ENCODE measurements around the gene PLCH2.
"Not testable (repeated sequence)": the region's sequence is repeated elsewhere in the genome, so short reads cannot be mapped to it uniquely, and the experiment has no call there.

PLCH2 gene

GRCh38 chr1:2451741-2452140, 24.3 kb upstream of the PLCH2 start:
- Histone ChIP-seq H3K9ac (ENCODE audit: low read length) (no peak overlapping the region), H3K27me3 (replicated peaks; ENCODE audit: control insufficient read depth, insufficient read depth, low read length) (peaks cover 3% of the 10 kb centered on the region), H3K4me1 (ENCODE audit: control insufficient read depth, insufficient read depth, low read length) (peaks cover 4% of the 10 kb centered on the region), H3K9me3 (ENCODE audit: control insufficient read depth, low read length) (no peaks in the 10 kb centered on the region), H3K36me3 (ENCODE audit: control insufficient read depth, insufficient read depth, low read length, severe bottlenecking) (no peaks in the 10 kb centered on the region), H3K4me3 (ENCODE audit: low read length) (no peak overlapping the region)
- DNase-seq (ENCODE audit: low read depth) = peak; percentile 65

- H3K36me3 ChIP-seq (ENCODE audit: control insufficient read depth, insufficient read depth, low read length, severe bottlenecking) = no peaks in the 10 kb centered on the region
- H3K27me3 ChIP-seq (replicated peaks; ENCODE audit: control insufficient read depth, insufficient read depth, low read length) = no peaks in the 10 kb centered on the region
- H3K4me3 ChIP-seq (ENCODE audit: low read length) = no peak overlapping the region
- no peak overlapping the region for H3K9ac ChIP-seq (ENCODE audit: low read length)
- peaks cover 4% of the 10 kb centered on the region for H3K4me1 ChIP-seq (ENCODE audit: control insufficient read depth, insufficient read depth, low read length)
- no peak for DNase-seq (ENCODE audit: low read depth)
- no peaks in the 10 kb centered on the region for H3K9me3 ChIP-seq (ENCODE audit: control insufficient read depth, low read length)
Measured at GRCh38 chr1:2452201-2452931, 23.7 kb upstream of the PLCH2 start.

DNA sequence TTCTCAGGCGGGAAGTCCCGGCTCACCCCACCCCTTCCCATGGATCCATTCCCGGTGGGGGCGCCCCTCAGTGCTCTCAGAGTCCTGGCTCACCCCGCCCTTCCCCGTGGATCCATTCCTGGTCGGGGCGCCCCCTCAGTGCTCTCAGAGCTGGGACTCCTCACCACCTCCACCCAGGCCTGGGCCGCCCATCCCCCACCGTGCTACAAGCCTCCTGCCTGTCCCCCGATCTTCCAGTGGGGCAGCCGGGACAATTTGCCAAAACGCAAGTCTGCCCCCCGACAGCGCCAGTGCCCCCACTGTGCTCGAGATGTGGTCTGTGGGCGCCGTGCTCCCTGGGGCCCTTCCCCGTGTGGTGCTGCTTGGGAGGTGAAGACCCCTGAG, 23.2 kb upstream of the PLCH2 start:
- H3K9ac ChIP-seq (ENCODE audit: low read length) = no peak overlapping the region
- no peaks in the 10 kb centered on the region for H3K9me3 ChIP-seq (ENCODE audit: control insufficient read depth, low read length)
- H3K36me3 ChIP-seq (ENCODE audit: control insufficient read depth, insufficient read depth, low read length, severe bottlenecking) = no peaks in the 10 kb centered on the region
- no peak for DNase-seq (ENCODE audit: low read depth)
- peaks cover 4% of the 10 kb centered on the region for H3K4me1 ChIP-seq (ENCODE audit: control insufficient read depth, insufficient read depth, low read length)
- H3K4me3 ChIP-seq (ENCODE audit: low read length) = no peak overlapping the region
- no peaks in the 10 kb centered on the region for H3K27me3 ChIP-seq (replicated peaks; ENCODE audit: control insufficient read depth, insufficient read depth, low read length)

- Histone ChIP-seq H3K36me3 (ENCODE audit: control insufficient read depth, insufficient read depth, low read length, severe bottlenecking) (no peaks in the 10 kb centered on the region), H3K4me3 (ENCODE audit: low read length) (no peak overlapping the region), H3K9me3 (ENCODE audit: control insufficient read depth, low read length) (no peaks in the 10 kb centered on the region), H3K9ac (ENCODE audit: low read length) (no peak overlapping the region), H3K27me3 (replicated peaks; ENCODE audit: control insufficient read depth, insufficient read depth, low read length) (no peaks in the 10 kb centered on the region), H3K4me1 (ENCODE audit: control insufficient read depth, insufficient read depth, low read length) (peaks cover 14% of the 10 kb centered on the region)
- DNase-seq (ENCODE audit: low read depth) = no peak
Measured at GRCh38 chr1:2454227-2454626, 21.9 kb upstream of the PLCH2 start.

DNA sequence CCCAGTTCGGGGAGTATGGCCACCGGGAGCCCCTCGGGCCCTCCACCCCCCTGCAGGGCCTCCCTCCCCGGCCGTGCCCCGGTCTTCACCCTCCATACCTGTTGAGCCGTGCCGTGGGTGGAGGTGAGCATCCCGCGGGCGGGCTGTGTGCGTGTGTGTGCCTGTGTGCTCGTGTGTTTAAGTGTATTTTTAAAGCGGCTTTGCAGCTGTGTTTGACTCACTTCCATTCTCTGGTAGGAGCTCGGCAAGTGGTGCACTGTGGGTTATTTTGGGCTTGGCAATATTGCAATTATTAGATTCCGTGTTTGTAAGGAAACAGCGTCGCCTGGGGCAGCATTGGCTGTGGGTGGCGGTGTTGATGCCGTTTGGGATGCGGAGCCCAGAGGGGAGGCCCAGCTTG, 20.3 kb upstream of the PLCH2 start:
- no peaks in the 10 kb centered on the region for H3K9me3 ChIP-seq (ENCODE audit: control insufficient read depth, low read length)
- no peak for DNase-seq (ENCODE audit: low read depth)
- no peaks in the 10 kb centered on the region for H3K36me3 ChIP-seq (ENCODE audit: control insufficient read depth, insufficient read depth, low read length, severe bottlenecking)
- peaks cover 29% of the 10 kb centered on the region for H3K4me1 ChIP-seq (ENCODE audit: control insufficient read depth, insufficient read depth, low read length)
- H3K27me3 ChIP-seq (replicated peaks; ENCODE audit: control insufficient read depth, insufficient read depth, low read length) = no peaks in the 10 kb centered on the region
- H3K9ac ChIP-seq (ENCODE audit: low read length) = no peak overlapping the region
- H3K4me3 ChIP-seq (ENCODE audit: low read length) = no peak overlapping the region

GRCh38 chr1:2457444-2457843, 18.6 kb upstream of the PLCH2 start:
- no peak overlapping the region for H3K4me3 ChIP-seq (ENCODE audit: low read length)
- no peaks in the 10 kb centered on the region for H3K9me3 ChIP-seq (ENCODE audit: control insufficient read depth, low read length)
- H3K27me3 ChIP-seq (replicated peaks; ENCODE audit: control insufficient read depth, insufficient read depth, low read length) = peaks cover 7% of the 10 kb centered on the region
- no peak overlapping the region for H3K9ac ChIP-seq (ENCODE audit: low read length)
- DNase-seq (ENCODE audit: low read depth) = no peak
- H3K4me1 ChIP-seq (ENCODE audit: control insufficient read depth, insufficient read depth, low read length) = peaks cover 27% of the 10 kb centered on the region
- no peaks in the 10 kb centered on the region for H3K36me3 ChIP-seq (ENCODE audit: control insufficient read depth, insufficient read depth, low read length, severe bottlenecking)

- no peak for DNase-seq (ENCODE audit: low read depth)
- H3K9ac ChIP-seq (ENCODE audit: low read length) = no peak overlapping the region
- H3K4me3 ChIP-seq (ENCODE audit: low read length) = no peak overlapping the region
- no peaks in the 10 kb centered on the region for H3K36me3 ChIP-seq (ENCODE audit: control insufficient read depth, insufficient read depth, low read length, severe bottlenecking)
- H3K27me3 ChIP-seq (replicated peaks; ENCODE audit: control insufficient read depth, insufficient read depth, low read length) = peaks cover 20% of the 10 kb centered on the region
- H3K9me3 ChIP-seq (ENCODE audit: control insufficient read depth, low read length) = no peaks in the 10 kb centered on the region
- H3K4me1 ChIP-seq (ENCODE audit: control insufficient read depth, insufficient read depth, low read length) = peaks cover 27% of the 10 kb centered on the region
Measured at GRCh38 chr1:2458687-2459086, 17.4 kb upstream of the PLCH2 start.

DNA sequence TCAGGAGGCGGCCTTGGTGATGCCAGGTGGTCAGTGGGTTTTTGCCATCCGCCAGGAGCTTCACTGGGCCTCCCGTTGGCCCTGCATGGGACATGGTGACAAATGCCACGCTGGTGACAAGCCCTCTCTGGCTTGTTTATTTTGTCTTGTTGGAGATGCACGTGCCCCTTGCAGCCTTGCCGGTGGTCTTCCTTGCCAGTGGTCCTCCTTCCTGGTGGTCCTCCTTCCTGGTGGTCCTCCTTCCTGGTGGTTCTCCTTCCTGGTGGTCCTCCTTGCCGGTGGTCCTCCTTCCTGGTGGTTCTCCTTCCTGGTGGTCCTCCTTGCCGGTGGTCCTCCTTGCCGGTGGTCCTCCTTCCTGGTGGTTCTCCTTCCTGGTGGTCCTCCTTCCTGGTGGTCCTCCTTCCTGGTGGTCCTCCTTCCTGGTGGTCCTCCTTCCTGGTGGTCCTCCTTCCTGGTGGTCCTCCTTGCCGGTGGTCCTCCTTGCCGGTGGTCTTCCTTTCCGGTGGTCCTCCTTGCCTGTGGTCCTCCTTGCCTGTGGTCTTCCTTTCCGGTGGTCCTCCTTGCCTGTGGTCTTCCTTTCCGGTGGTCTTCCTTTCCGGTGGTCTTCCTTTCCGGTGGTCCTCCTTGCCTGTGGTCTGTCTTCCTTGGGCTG, 16.9 kb upstream of the PLCH2 start:
- DNase-seq (ENCODE audit: low read depth); H3K9me3 ChIP-seq (ENCODE audit: control insufficient read depth, low read length); H3K4me3 ChIP-seq (ENCODE audit: low read length); H3K36me3 ChIP-seq (ENCODE audit: control insufficient read depth, insufficient read depth, low read length, severe bottlenecking): not testable (repeated sequence)
- Histone ChIP-seq H3K9ac (ENCODE audit: low read length) (peak overlapping the region; percentile 20), H3K27me3 (replicated peaks; ENCODE audit: control insufficient read depth, insufficient read depth, low read length) (peaks cover 25% of the 10 kb centered on the region), H3K4me1 (ENCODE audit: control insufficient read depth, insufficient read depth, low read length) (peaks cover 30% of the 10 kb centered on the region)

DNA sequence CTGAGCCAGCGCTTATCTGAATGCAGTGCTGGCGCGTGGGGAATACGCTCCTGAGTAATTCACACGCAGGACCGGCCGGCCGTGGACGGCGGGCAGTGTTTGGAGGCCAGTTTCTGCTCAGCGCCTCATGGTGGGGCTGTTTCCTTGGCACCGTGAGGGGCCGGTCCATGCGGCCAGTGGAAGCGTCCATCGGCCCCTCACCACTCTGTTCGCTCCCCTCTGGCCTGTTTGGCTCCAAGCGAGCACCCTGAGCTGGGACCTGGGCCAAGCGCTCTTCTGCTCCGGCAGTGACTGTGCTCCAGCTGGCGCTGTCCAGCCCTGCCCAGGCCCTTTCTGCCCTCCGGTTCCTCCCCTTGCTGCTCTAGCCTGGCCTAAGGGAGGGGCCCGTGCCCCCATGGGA, 16.3 kb upstream of the PLCH2 start:
- no peak for DNase-seq (ENCODE audit: low read depth)
- H3K4me3 ChIP-seq (ENCODE audit: low read length) = no peak overlapping the region
- H3K9me3 ChIP-seq (ENCODE audit: control insufficient read depth, low read length) = no peaks in the 10 kb centered on the region
- H3K27me3 ChIP-seq (replicated peaks; ENCODE audit: control insufficient read depth, insufficient read depth, low read length) = peaks cover 30% of the 10 kb centered on the region
- no peaks in the 10 kb centered on the region for H3K36me3 ChIP-seq (ENCODE audit: control insufficient read depth, insufficient read depth, low read length, severe bottlenecking)
- peaks cover 30% of the 10 kb centered on the region for H3K4me1 ChIP-seq (ENCODE audit: control insufficient read depth, insufficient read depth, low read length)
- H3K9ac ChIP-seq (ENCODE audit: low read length) = peak overlapping the region; percentile 20

GRCh38 chr1:2460203-2460602, 15.9 kb upstream of the PLCH2 start:
- Histone ChIP-seq H3K4me3 (ENCODE audit: low read length) (no peak overlapping the region), H3K36me3 (ENCODE audit: control insufficient read depth, insufficient read depth, low read length, severe bottlenecking) (no peaks in the 10 kb centered on the region), H3K27me3 (replicated peaks; ENCODE audit: control insufficient read depth, insufficient read depth, low read length) (peaks cover 35% of the 10 kb centered on the region), H3K9ac (ENCODE audit: low read length) (no peak overlapping the region), H3K9me3 (ENCODE audit: control insufficient read depth, low read length) (no peaks in the 10 kb centered on the region), H3K4me1 (ENCODE audit: control insufficient read depth, insufficient read depth, low read length) (peaks cover 30% of the 10 kb centered on the region)
- DNase-seq (ENCODE audit: low read depth) = no peak

DNA sequence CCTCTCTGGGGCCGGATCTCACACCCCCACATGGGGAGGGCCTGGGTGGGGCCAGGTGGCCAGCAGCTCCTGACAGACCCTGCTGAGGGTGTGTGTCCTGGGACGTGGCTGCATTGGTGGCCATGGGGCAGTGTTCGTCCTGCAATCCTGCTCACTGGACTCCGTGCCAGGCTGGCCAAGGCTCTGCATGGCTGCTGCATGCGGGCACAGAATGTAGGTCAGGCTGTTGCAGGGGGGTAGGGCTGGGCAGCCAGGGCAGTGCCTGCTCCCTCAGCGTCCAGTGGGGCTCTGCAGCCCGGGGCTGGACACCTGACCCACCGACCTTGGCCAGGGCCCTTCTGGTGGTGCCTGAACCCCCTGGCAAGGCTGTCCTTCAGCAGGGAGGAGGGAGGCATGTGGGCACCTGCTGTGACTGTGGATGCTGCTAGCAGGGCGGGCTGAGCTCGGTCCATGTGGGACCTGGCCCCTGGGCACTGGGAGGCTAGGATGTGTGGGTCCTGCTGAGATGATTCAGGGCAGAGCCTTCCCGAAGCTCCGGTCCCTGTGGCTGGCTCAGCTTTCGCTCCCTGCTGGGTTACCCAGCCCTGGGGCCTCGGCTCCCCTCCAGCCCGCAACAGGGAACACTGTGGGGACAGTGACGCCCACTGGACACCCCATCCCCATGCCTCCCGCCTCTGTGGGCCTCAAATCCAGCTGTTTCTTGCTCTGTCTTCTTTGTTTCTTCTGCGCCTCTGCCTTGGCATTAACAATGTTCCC, 14.9 kb upstream of the PLCH2 start:
- Histone ChIP-seq H3K36me3 (ENCODE audit: control insufficient read depth, insufficient read depth, low read length, severe bottlenecking) (no peaks in the 10 kb centered on the region), H3K9me3 (ENCODE audit: control insufficient read depth, low read length) (no peaks in the 10 kb centered on the region), H3K9ac (ENCODE audit: low read length) (no peak overlapping the region), H3K27me3 (replicated peaks; ENCODE audit: control insufficient read depth, insufficient read depth, low read length) (peaks cover 44% of the 10 kb centered on the region), H3K4me1 (ENCODE audit: control insufficient read depth, insufficient read depth, low read length) (peaks cover 30% of the 10 kb centered on the region), H3K4me3 (ENCODE audit: low read length) (no peak overlapping the region)
- no peak for DNase-seq (ENCODE audit: low read depth)

Measured in adipocyte (in vitro differentiated cells).